ENCODE measurements around the gene TMEM184B.

TMEM184B gene

DNA sequence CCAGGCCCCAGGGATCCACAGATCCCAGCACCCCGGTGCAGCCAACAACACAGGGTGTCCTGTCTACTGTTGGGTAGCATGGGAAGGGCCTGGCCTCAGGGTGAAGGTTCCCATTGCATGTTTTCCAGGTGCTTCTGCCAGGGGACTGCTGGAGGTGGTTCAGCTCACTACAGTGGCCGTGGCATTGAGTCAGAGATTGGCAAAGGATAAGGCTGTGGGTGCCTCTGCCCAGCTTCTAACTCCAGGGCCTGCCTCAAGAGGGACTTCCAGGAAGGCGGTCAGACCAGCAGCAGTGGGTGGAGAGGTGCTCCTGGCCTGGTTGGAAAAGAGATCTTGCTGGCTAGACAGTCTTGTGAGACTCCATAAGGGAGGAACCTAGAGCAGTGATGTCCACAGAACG lies 23.6 kb upstream of the TMEM184B start:
- Histone ChIP-seq H3K9ac (no peak overlapping the region), H3K27me3 (no peaks in the 10 kb centered on the region), H3K4me3 (no peak overlapping the region), H3K36me3 (peaks cover 100% of the 10 kb centered on the region), H3K27ac (no peak overlapping the region), H3K4me1 (0 out of 2 replicates have a peak, but pooled peaks cover 3% of the 10 kb centered on the region), H4K20me1 (peaks cover 98% of the 10 kb centered on the region), H3K9me3 (no peaks in the 10 kb centered on the region), H3K4me2 (no peak overlapping the region)
- no peak for TF ChIP-seq Cebpa-rat (IDR thresholded peaks at IDR 0.05)

DNA sequence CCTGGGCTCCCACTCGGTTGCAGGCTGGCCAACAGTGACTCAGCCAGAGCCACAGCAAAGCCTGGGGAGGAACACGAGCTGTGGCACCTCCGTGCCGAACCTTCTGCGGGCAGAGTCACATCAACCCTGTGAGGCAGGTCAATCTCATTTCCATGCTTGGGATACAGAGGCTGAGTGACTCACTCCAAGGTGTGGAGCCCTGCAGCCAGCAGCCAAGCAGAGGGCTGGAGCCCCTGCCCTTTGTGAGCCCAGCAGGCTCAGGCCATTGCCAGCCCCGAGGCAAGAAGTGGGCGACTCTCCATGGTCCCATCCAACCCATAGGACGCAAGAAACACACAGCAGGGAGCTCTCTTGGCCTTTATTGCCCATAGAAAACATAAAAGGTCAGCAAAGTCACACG lies 23.1 kb upstream of the TMEM184B start:
- TF ChIP-seq Cebpa-rat (IDR thresholded peaks at IDR 0.05) = no peak

DNA sequence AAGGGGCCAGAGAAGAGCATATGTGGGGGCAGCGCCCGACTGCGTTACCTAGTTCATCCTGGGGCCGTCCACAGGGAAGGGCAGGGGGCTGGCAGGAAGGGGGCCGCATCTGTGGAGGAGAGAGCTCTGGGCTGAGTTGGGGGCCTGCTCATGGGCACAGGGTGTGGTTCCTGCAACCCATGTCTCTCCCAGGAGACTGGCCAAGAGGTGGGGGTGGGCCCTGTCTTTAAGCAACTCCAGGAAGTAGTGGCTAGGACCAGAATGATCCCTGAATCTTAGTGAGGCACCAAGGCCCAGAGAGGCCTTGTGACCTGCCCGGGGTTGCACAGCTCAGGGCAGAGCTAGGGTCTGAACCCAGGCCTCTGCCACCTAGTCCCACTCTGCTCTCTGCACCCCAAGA lies 22.5 kb upstream of the TMEM184B start:
- Histone ChIP-seq H3K4me2 (no peak overlapping the region), H3K4me1 (no peaks in the 10 kb centered on the region), H4K20me1 (peaks cover 98% of the 10 kb centered on the region), H3K9me3 (no peaks in the 10 kb centered on the region), H3K27ac (0 out of 2 replicates have a peak overlapping the region, but pooled peaks have one; percentile 13), H3K27me3 (no peaks in the 10 kb centered on the region), H3K36me3 (peaks cover 98% of the 10 kb centered on the region), H3K9ac (0 out of 2 replicates have a peak overlapping the region, but pooled peaks have one; percentile 6), H3K4me3 (no peak overlapping the region)
- no peak for TF ChIP-seq Cebpa-rat (IDR thresholded peaks at IDR 0.05)

More for the DNA sequence above, 23.1 kb upstream of the TMEM184B start:
- H3K27ac ChIP-seq = 0 out of 2 replicates have a peak overlapping the region, but pooled peaks have one; percentile 13
- H3K36me3 ChIP-seq = peaks cover 100% of the 10 kb centered on the region
- no peak overlapping the region for H3K4me2 ChIP-seq
- no peak overlapping the region for H3K4me3 ChIP-seq
- H3K27me3 ChIP-seq = no peaks in the 10 kb centered on the region
- peaks cover 98% of the 10 kb centered on the region for H4K20me1 ChIP-seq
- no peaks in the 10 kb centered on the region for H3K9me3 ChIP-seq
- 0 out of 2 replicates have a peak overlapping the region, but pooled peaks have one; percentile 6 for H3K9ac ChIP-seq
- no peaks in the 10 kb centered on the region for H3K4me1 ChIP-seq

DNA sequence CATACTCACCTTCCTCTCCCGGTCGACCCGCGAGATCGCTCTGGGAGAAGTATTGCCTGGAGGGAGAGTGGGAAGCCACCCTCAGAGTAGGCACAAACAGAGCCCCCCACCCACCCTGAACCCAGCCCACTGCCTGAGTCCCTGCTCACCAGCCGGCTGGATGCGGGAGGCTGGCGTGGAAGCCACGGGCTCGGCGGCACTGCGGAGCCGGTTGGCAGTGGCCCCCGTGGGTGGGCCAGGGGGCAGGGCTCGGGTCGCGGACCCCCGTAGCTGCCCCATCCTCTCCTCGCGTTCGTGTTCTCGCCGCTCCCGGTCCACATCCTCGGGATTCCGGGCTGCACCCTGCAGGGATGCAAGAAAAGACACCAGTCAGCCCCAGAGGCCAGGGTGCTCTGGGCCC lies 21.4 kb upstream of the TMEM184B start:
- H3K9me3 ChIP-seq = no peaks in the 10 kb centered on the region
- peaks cover 98% of the 10 kb centered on the region for H3K36me3 ChIP-seq
- H3K27me3 ChIP-seq = no peaks in the 10 kb centered on the region
- no peak overlapping the region for H3K4me2 ChIP-seq
- TF ChIP-seq Cebpa-rat (IDR thresholded peaks at IDR 0.05) = no peak
- H3K4me3 ChIP-seq = no peak overlapping the region
- peaks cover 98% of the 10 kb centered on the region for H4K20me1 ChIP-seq
- no peak overlapping the region for H3K27ac ChIP-seq
- H3K9ac ChIP-seq = no peak overlapping the region
- H3K4me1 ChIP-seq = no peaks in the 10 kb centered on the region

DNA sequence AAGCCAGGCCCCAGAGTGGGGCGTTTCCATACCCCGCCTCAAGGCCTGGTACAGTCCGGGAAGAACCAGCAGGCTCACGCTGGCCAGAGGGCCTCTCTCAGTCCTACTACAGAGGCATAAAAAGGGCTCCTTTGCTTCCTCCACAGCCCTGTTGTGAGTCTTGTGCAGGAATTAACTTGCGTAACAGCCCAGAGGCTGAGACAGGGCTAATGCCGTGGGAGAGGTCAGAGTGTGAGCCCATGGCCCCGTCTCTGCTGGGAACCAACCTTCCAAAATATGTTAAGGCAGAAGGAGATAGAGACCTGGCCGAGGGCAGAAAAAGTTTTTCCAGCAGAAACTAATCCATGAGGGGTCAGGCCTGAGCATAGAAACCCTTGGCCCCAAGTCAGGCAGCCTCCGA lies 19.9 kb upstream of the TMEM184B start:
- no peak overlapping the region for H3K4me3 ChIP-seq
- H3K9me3 ChIP-seq = no peaks in the 10 kb centered on the region
- H3K36me3 ChIP-seq = peaks cover 96% of the 10 kb centered on the region
- no peak overlapping the region for H3K27ac ChIP-seq
- H3K4me1 ChIP-seq = no peaks in the 10 kb centered on the region
- H3K9ac ChIP-seq = no peak overlapping the region; the same call in 1 of the 2 replicates
- no peaks in the 10 kb centered on the region for H3K27me3 ChIP-seq
- H3K4me2 ChIP-seq = no peak overlapping the region
- H4K20me1 ChIP-seq = peaks cover 93% of the 10 kb centered on the region
- no peak for TF ChIP-seq Cebpa-rat (IDR thresholded peaks at IDR 0.05)

DNA sequence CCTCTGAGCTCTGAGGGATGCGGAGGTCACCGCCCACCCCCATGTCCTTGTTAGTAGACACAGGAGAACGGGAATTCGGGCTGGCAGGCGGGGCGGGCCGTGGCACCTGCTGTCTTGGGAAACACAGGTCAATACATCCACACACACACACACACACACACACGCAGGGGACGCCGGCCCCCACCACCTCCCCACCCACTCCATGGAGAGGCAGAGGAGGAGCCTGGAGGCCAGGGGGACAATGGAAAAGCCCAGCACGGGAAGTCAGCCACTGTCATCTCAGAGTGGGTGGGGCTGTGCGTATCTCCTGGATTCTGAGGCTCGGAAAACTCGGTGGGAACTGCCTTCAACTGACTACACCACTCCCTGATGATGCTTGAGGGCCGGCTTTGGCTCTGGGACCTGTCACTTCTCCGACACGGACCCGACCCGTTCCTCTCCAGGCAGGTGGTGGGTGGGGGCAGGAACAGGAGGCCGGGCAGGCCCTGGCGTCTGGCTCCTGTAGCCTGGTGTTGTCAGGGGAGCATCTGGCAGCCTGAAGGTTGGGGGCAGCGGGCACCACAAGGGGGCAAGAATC lies 18.5 kb upstream of the TMEM184B start:
- Histone ChIP-seq H3K36me3 (peaks cover 88% of the 10 kb centered on the region), H3K4me3 (no peak overlapping the region), H3K4me2 (no peak overlapping the region), H3K9ac (no peak overlapping the region), H3K4me1 (no peaks in the 10 kb centered on the region), H3K27ac (no peak overlapping the region), H4K20me1 (peaks cover 79% of the 10 kb centered on the region), H3K27me3 (no peaks in the 10 kb centered on the region), H3K9me3 (no peaks in the 10 kb centered on the region)
- TF ChIP-seq Cebpa-rat (IDR thresholded peaks at IDR 0.05) = no peak

DNA sequence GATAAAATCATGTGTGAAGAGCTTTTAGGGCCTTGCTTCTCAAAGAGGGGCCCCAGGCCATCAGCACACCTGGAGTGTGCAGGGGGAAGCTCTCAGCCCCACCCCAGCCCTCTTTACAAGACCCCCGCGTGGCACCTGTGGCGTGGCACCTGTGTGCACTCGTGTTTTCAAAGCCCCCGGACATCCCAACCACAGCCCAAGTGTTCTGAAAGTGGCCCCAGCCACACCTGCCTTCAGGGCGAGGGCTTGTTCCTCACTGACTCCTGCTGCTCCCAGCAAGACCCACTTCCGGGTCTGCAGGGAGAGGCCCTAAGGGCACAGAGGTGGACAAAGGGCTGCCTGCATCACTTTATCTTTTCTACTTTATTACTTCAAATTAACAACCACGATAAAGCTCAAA lies 17.5 kb upstream of the TMEM184B start:
- peaks cover 70% of the 10 kb centered on the region for H4K20me1 ChIP-seq
- peaks cover 2% of the 10 kb centered on the region; the same call in 1 of the 2 replicates for H3K4me1 ChIP-seq
- no peak for TF ChIP-seq Cebpa-rat (IDR thresholded peaks at IDR 0.05)
- no peaks in the 10 kb centered on the region for H3K9me3 ChIP-seq
- H3K4me2 ChIP-seq = no peak overlapping the region
- no peak overlapping the region for H3K27ac ChIP-seq
- H3K9ac ChIP-seq = no peak overlapping the region
- no peak overlapping the region for H3K4me3 ChIP-seq
- no peaks in the 10 kb centered on the region for H3K27me3 ChIP-seq
- H3K36me3 ChIP-seq = peaks cover 79% of the 10 kb centered on the region

DNA sequence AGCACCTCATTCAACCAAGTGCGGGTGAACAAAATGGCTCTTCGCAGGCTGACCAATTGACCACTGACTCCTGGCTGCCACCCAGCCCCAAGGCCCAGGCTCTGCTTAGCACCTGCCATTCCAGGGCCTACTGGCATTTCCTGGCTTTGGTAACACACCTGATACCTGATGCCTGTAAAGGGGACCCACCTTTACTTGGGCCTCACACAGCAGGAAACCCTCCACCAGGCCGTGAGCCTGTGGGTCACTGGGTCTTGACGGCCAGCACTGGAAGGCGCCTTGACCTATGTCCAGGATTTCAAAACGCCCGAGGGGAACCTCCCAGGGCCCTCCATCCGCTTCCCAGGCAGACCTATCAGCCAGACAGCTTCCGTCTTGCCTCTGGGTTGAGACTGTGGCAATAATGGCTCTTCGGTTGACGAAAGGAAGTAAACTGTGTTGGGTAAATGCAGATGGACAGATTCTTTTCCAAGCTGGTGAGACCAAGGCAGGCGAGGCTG lies 16.8 kb upstream of the TMEM184B start:
- Histone ChIP-seq H3K4me3 (no peak overlapping the region), H3K9ac (no peak overlapping the region), H3K27ac (no peak overlapping the region), H4K20me1 (peaks cover 63% of the 10 kb centered on the region), H3K36me3 (peaks cover 71% of the 10 kb centered on the region), H3K4me1 (peaks cover 7% of the 10 kb centered on the region; the same call in 1 of the 2 replicates), H3K4me2 (no peak overlapping the region), H3K9me3 (no peaks in the 10 kb centered on the region), H3K27me3 (no peaks in the 10 kb centered on the region)
- no peak for TF ChIP-seq Cebpa-rat (IDR thresholded peaks at IDR 0.05)

DNA sequence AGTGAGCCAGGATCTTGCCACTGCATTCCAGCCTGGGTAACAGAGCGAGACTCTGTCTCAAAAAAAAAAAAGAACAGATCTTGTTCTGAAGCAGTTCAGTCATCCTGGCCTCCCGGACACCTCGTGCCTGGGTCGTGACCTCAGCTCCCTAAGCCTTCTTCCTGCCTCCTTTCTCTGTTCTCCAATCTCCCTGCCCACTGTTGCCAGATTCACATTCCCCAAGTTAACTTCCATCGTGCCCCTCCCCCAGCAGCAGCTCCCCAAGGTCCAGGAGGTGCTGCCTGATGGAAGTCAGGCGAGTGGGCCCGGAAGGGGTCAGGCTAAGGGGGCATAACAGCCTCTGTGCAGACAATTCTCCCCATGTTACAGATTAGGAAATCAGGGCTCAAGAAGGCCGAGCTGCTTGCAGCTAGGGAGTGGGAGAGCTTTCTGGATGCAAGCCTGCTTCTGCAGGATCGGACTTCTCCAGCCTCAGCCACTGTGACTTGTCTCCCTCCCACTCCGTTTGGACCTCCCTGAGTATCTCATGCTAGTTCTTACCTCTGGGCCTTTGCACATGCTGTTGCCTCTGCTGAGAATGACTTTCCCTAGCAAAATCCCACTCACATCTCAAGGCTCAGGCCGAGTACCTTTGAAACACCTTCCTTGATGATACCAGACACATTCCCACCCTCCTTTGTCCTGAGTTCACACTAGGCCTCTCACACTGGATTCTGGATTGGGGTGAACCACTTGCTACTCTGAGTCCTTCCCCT lies 14.3 kb upstream of the TMEM184B start:
- Histone ChIP-seq H4K20me1 (peaks cover 39% of the 10 kb centered on the region), H3K9me3 (no peaks in the 10 kb centered on the region), H3K27ac (no peak overlapping the region), H3K9ac (no peak overlapping the region), H3K27me3 (no peaks in the 10 kb centered on the region), H3K4me2 (no peak overlapping the region), H3K4me3 (no peak overlapping the region), H3K4me1 (peaks cover 7% of the 10 kb centered on the region; the same call in 1 of the 2 replicates), H3K36me3 (peaks cover 67% of the 10 kb centered on the region)
- TF ChIP-seq Cebpa-rat (IDR thresholded peaks at IDR 0.05) = no peak

DNA sequence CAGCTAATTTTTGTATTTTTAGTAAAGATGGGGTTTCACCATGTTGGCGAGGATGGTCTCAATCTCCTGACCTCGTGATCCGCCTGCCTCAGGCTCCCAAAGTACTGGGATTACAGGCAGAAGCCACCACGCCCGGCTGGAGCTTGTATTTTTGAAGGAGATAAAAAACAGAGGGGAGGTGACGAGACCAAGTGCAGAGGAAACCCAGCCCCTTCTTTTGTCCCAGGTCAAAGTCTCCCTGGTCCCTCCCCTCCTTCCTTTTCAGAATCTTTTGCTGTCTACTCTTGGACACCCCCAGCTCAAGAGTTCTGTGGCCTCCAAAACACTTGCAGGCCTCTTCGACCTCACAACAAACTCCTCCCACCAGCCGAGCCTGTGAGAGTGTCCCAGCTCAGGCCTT lies 12.2 kb upstream of the TMEM184B start:
- no peak overlapping the region for H3K4me3 ChIP-seq
- no peak for TF ChIP-seq Cebpa-rat (IDR thresholded peaks at IDR 0.05)
- H3K27me3 ChIP-seq = no peaks in the 10 kb centered on the region
- H3K4me1 ChIP-seq = peaks cover 7% of the 10 kb centered on the region; the same call in 1 of the 2 replicates
- H4K20me1 ChIP-seq = peaks cover 18% of the 10 kb centered on the region
- no peak overlapping the region for H3K9ac ChIP-seq
- H3K9me3 ChIP-seq = no peaks in the 10 kb centered on the region
- H3K4me2 ChIP-seq = no peak overlapping the region
- peaks cover 52% of the 10 kb centered on the region for H3K36me3 ChIP-seq
- no peak overlapping the region for H3K27ac ChIP-seq
